HG02970 (cell line): ENCODE measurements around the gene TENT4A.

ENCODE experiments used
- ATAC-seq: cut with Tn5 transposase; IDR thresholded peaks from one replicate; pipeline ENCODE4 v1.9.1; 2021; ENCODE audit warnings: mild to moderate bottlenecking, moderate library complexity, moderate number of reproducible peaks; ENCODE audit not compliant: unreplicated experiment, low FRiP score

TENT4A gene

GRCh38 chr5:6730807-6731206 is 17.6 kb downstream of the TENT4A start:
- no peak for ATAC-seq

DNA sequence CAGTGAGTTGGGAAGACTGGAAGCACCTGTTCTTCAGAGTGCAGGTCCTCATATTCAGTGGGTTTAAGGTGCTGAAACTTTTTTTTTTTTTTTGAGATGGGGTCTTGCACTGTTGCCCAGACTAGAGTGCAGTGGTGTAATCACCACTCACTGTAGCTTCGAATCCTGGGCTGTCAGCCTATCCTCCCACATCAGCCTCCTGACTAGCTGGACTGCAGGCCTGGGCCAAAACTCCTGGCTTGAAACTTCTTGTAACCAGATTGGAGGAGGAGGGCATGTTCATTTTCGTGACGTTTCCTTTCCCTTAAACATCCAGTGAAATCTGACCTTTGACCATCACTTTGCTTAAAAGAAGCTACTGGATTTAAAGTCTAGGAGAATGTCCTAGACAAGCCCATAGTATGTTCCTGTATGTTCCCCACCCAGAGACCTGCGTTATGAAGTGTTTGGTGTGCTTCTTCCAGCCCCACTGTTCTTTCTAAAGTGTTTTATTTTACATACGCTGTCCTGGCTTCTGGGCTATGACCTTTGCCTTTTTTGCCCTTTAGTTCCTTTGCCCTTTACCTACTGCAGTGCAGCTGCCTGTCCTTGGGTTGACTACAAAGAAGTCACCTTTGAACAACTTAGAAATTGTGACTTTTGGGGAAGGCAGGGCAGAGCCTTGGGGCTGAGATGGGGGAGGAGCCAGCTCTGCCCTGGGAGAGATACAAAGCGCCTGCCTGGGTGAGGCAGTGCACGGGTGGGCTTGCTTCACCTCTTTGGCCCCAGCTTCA is 18.4 kb downstream of the TENT4A start:
- no peak for ATAC-seq

GRCh38 chr5:6732634-6733410 is 19.6 kb downstream of the TENT4A start:
- no peak for ATAC-seq

DNA sequence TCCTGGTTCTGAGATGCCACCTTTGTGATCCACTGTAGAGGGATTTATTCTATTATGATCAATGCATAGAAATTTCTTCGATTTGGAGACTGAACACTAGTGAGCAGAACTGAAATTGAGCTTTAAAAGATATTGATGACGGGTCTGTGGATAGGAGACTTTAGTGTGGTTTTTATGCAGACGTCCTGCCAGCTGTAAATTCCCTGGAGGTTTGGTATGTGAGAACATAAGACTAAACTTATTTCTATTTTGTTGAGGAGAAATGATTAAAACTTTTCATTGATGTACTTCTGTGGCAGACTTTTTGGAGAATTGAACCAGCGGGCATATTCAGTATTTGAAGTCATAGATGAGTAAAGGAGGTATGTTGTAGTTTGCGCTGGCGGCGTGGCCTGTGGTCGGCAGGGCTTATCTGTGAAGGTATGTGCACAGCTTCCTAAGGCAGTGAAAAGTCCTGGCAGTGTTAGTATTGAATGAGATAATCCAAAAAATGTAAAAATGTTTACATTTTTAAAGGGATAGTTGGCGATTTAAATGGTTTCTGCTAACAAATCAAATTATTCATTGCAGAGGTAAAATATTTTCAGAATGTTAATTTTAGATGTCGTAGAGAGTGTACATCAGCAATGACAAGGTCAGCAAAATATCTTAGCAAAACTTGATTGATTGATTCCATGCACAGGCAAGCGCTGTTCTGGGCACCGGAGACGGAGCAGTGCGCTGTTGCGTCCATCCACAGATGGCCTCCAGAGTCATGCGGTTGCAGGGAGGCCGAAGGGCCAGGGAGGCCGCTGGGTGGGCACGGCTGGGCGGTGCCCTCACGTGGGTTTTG is 20.4 kb downstream of the TENT4A start:
- no peak for ATAC-seq

DNA sequence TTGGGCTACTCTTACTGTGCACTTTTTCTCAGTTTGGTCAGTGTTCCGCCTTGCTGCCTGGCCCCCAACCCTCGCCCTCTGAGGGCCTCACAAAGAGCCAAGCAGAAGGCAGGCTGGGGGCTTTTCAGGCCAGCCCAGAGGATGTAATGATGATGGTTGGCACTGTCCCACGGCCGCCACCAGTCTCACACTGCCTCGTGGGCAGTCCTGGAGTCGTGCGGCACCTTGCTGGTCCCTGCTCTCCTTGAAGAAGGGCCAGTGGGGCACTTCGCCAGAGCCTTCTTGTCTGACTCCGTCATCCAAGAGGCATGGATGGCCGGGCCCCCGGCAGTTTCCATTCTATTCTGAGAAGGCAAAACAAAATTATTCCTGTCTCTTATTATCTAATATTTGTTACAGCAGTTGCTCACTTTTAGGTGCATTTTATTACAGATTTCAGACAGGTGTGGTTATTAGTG is 21.0 kb downstream of the TENT4A start:
- ATAC-seq: no peak

DNA sequence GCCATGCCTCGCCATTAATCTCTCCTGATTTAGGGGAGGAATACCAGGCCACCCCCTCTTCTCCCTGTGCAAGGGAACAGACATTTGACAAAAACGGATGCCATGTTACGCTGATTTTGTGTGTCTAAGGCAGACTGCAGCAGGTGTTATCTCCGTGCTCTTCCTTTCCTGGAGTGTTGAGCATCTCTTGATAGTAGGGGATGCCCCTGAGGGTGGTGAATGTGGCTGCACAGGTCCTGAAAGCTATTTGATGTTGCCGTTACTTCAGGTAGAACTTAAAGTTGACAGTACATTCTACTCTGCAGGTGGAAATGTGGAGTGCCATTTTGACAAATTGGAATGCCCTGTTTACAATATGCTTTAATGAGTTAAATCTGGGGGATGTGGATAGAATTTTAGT is 21.5 kb downstream of the TENT4A start:
- no peak for ATAC-seq

- no peak for ATAC-seq
Measured at GRCh38 chr5:6736106-6736505, 22.9 kb downstream of the TENT4A start.

DNA sequence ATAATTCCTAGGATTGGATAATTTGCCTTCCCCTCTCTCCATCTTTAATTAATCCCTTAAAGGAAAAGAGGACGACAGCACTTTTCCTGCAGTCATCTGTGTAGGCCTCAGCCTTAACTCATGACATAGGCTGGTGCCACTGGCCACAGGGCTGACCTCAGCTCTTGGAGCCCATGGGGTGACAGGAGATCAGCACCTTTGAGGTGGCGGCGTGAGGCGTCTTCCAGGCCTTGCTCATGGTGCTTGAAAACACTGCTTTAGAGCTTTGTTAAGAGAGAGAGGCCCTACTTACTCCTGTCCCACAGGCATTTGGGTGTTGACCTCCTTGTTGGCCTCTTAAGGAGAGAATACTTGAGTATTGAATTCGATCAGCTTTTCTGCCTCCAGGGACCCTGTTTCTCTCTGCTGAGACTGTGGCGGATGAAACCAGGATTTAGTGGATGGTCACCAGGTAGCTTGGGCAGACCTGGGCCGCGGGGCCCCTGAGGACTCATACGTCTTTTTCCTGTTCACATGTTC is 23.4 kb downstream of the TENT4A start:
- ATAC-seq: no peak

- ATAC-seq: peak; percentile 75
Measured at GRCh38 chr5:6737043-6737941, 24.1 kb downstream of the TENT4A start.

DNA sequence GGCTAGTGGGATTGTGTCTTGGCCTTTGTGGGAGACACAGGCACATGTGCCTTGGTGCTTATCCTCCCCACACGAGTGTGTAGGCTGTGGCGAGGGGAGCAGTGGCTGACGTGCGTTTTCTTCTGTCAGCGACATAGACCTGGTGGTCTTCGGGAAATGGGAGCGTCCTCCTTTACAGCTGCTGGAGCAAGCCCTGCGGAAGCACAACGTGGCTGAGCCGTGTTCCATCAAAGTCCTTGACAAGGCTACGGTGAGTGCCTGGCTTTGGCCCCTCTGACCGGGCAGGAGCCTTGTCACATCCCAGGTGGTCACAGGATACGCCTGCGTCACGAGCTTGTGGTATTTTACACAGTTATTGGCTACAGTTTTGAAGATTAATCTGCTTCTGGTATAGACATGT is 26.4 kb downstream of the TENT4A start:
- no peak for ATAC-seq

GRCh38 chr5:6740586-6741150 is 27.4 kb downstream of the TENT4A start:
- no peak for ATAC-seq

DNA sequence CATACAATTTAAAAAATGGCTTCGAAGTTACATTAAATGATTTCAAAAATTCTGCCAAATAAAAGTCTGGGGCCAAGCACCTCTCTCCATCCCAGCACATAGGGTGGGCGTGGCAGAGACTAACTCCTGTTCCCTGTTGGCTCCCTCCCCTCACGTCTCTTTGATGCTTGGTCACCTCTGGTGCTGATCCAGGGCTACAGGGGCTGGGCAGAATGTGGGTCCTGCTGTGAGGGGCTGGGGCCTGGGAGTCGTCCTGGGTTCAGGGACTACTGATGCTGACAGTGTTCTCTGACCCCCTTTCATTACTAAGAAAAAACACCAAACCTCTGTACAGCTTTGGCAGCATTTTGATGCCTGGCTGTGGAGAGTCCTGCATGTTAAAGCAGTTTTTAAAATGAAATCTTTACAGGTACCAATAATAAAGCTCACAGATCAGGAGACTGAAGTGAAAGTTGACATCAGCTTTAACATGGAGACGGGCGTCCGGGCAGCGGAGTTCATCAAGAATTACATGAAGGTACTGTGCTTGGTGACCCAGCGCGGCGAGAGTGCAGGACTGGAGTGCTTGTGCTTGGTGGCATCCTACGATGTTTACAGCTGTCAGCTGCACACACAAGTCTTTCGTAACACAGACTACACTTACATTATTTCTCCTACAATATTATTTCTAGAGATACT is 29.0 kb downstream of the TENT4A start:
- ATAC-seq: no peak

- no peak for ATAC-seq
Measured at GRCh38 chr5:6743161-6743560, 29.9 kb downstream of the TENT4A start.

- ATAC-seq: no peak
Measured at GRCh38 chr5:6744841-6745705, 31.8 kb downstream of the TENT4A start.

DNA sequence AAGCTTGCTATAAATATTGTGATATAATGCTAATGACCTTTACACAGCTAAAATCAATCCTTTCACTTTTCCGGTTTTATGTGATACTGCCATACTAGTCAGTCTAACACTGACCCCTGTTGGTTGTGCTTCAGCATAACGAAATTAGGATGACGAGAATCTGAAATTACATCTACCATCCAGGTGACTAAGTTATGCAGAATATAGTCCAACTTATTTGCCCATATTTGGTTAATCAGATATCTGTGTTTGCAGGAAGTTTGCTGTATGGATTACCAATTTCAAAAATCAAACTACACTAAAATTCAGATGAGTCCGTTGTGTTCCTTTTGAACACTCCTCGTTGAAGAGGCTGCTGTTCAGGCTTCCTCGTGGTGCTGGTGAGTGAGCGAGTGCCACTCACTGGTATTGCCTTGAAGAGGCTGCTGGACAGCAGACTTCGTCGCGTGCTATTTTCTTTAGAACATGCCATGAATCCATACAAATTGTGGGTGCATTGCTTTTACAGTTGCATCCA is 32.5 kb downstream of the TENT4A start:
- no peak for ATAC-seq

GRCh38 chr5:6746244-6746643 is 33.0 kb downstream of the TENT4A start:
- ATAC-seq: no peak

DNA sequence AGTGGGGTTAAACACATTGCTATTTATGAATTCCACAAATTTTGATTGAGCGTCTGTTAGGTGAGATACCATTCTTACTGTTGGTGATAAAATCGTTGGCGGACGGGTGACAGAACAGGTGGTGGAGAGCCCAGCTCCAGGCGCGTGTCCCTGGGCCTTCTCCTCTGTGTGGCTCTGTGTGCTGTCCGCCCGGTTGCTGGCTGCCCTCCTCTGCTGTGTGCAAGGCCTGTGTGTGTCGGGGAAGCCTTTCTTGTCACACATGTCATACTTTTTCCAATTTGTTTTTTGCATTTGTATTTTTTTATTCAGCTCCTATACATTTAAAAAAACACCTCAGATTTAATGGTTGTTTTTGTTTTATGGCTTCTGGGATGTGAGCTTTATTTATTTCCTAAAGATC is 33.9 kb downstream of the TENT4A start:
- ATAC-seq: no peak

GRCh38 chr5:6748142-6748541 is 34.9 kb downstream of the TENT4A start:
- no peak for ATAC-seq
